ENCODE data around the gene ACER2. TPM values are rescaled to one million over a fixed set of nuclear protein-coding genes. Genes with fewer than 3 reads are reported as not detected.
A peak's percentile ranks its signal among the peaks of the same experiment; 100 is the strongest.

Gene ACER2
- total and polyA plus RNA-seq, 12 donors, result 0.52 to 8.7 (median 3.6) TPM

DNA sequence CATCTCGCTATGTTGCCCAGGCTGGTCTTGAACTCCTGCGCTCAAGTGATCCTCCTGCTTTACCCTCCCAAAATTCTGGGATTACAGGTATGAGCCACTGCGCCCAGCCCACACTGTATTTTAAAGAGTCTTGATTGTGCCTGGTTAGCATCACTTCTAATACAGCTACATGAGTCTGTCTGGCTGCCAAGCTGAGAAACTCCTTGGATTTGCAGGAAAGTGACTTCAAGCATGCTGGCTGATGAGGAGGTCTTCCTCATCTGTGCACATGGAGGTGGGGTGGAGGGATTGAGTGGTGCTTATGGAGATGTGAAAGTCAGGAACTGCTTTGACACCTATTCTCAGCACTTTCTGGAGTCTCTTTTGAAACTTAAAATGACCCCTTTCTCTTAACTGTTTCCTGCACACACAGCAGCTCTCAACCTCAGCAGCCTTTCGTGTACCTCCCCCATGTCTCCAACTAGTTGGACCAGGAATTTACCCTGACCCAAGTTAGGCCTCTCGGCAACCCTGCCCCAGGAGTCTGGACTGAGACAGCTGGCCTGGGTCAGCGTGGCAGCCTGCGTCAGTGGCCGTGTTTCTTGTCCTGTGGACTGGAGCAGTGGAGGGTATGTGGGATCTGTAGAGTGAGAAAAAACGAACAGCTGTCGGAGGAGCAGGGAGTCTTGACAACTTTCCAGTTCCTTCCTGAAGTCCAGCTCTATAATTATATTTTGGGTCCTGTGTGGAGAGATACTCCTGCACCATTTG lies 72.5 kb downstream of the ACER2 start:
- H3K27ac ChIP-seq, result peak overlapping the region in 5 of 10 donors; percentile 6 to 64 (median 23)
- DNase-seq (peak in 1 of 2 donors; percentile 43), ATAC-seq (peak in 6 of 8 donors; percentile 38 to 85 (median 67))
- no peaks in the 10 kb centered on the region for H3K9me3 ChIP-seq
- intact Hi-C loops (cut with DNase I), result loop anchor here in 2 of 10 donors (10.0 kb wide), 2 partner anchors 444 to 1464 kb away; no protein-coding TSS in a partner anchor
- TF ChIP-seq, protein P1, sequence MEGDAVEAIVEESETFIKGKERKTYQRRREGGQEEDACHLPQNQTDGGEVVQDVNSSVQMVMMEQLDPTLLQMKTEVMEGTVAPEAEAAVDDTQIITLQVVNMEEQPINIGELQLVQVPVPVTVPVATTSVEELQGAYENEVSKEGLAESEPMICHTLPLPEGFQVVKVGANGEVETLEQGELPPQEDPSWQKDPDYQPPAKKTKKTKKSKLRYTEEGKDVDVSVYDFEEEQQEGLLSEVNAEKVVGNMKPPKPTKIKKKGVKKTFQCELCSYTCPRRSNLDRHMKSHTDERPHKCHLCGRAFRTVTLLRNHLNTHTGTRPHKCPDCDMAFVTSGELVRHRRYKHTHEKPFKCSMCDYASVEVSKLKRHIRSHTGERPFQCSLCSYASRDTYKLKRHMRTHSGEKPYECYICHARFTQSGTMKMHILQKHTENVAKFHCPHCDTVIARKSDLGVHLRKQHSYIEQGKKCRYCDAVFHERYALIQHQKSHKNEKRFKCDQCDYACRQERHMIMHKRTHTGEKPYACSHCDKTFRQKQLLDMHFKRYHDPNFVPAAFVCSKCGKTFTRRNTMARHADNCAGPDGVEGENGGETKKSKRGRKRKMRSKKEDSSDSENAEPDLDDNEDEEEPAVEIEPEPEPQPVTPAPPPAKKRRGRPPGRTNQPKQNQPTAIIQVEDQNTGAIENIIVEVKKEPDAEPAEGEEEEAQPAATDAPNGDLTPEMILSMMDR (IDR thresholded peaks at IDR 0.05), result no peak
- H3K36me3 ChIP-seq, result no peaks in the 10 kb centered on the region
- peaks cover 0 to 12% (median 0%) of the 10 kb centered on the region in 9 donors for H3K4me1 ChIP-seq
- 66 to 67% methylated on average over 10 of the region's 10 CpGs for WGBS, 2 donors
- H3K4me3 ChIP-seq, result no peak overlapping the region
- no peaks in the 10 kb centered on the region for H3K27me3 ChIP-seq

DNA sequence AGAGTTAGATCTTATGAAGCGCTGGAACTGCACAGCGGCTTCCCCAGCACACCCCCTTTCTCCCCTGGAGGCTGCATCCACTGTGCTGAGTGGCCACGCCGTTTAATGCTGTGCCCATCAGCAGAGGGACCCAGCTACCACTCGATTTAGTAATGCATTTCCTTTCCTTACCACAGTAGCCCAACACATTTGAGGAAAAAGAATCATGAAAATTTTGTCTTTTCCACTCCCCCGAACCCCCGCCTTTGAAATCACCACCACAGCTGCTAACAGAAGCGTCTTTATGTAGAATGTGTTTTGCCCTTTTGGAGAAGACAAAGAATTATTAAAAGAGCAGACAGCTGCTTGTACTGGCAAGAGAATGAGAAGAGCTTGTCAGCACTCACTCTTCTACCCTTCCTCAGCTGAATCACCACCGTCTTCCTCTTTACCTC lies 73.2 kb downstream of the ACER2 start:
- no peaks in the 10 kb centered on the region for H3K9me3 ChIP-seq
- H3K27ac ChIP-seq, result peak overlapping the region in 4 of 10 donors; percentile 10 to 64 (median 31)
- peaks cover 0 to 12% (median 0%) of the 10 kb centered on the region in 9 donors for H3K4me1 ChIP-seq
- no peaks in the 10 kb centered on the region for H3K27me3 ChIP-seq
- peak in 4 of 8 donors; percentile 29 to 52 (median 38) for ATAC-seq
- TF ChIP-seq, protein P1 (IDR thresholded peaks at IDR 0.05), result no peak
- intact Hi-C loops (cut with DNase I), result loop anchor here in 2 of 10 donors (10.0 kb wide), 2 partner anchors 443 to 1463 kb away; no protein-coding TSS in a partner anchor
- H3K4me3 ChIP-seq, result no peak overlapping the region
- no peaks in the 10 kb centered on the region for H3K36me3 ChIP-seq
- no peak for DNase-seq
- WGBS, 2 donors, result 56 to 63% methylated on average over 9 of the region's 9 CpGs

DNA sequence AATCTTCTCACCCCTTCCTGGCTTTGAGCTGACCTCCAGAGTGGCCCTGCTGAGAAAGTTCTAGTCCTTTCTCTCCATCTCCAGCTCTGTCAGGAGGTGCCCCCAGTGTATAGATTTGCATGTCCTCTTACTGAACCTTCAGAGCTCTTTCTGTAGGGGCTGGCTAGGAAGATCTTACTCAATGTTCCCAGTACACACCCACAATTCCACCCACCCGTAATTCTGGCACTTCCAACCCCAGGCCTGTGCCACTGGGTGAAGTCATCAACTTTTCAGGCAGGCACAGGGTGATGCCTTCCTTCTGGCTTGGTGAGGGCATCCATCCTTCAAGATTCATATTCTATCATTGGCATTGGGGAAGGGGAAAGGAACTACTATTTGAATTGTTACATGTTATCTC lies 75.9 kb downstream of the ACER2 start:
- intact Hi-C loops (cut with DNase I), result loop anchor here in 2 of 10 donors (10.0 kb wide), 2 partner anchors 440 to 1460 kb away; no protein-coding TSS in a partner anchor
- TF ChIP-seq, protein P1 (IDR thresholded peaks at IDR 0.05), result no peak
- no peaks in the 10 kb centered on the region for H3K27me3 ChIP-seq
- no peaks in the 10 kb centered on the region for H3K9me3 ChIP-seq
- no peak for ATAC-seq
- H3K4me1 ChIP-seq, result peaks cover 0 to 5% (median 0%) of the 10 kb centered on the region in 9 donors
- H3K36me3 ChIP-seq, result no peaks in the 10 kb centered on the region
- H3K4me3 ChIP-seq, result no peak overlapping the region
- WGBS, 2 donors, result 69 to 90% methylated on average over 1 of the region's 1 CpG
- no peak overlapping the region for H3K27ac ChIP-seq
- DNase-seq, result no peak

DNA sequence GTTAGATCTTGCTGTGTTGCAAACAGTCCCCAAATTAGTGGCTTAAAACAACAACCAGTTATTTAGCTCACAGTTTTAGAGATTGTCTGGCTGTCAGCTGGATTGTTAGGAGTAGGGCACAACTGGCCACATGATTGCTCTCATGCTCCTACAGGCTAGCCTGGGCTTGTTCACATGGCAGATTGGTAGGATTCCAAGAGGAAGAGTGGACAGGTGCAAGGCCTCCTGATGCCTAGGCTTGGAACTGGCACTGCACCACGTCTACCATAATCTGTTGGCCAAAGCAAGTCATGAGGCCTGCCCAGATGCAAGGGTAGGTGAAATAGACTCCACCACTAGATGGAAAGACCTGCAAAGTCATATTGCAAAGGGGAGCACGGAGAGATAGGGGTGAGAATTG lies 76.4 kb downstream of the ACER2 start:
- ATAC-seq, result no peak
- Histone ChIP-seq H3K27me3 (no peaks in the 10 kb centered on the region), H3K36me3 (no peaks in the 10 kb centered on the region), H3K4me1 (peaks cover 0 to 5% (median 0%) of the 10 kb centered on the region in 9 donors), H3K27ac (no peak overlapping the region), H3K9me3 (no peaks in the 10 kb centered on the region), H3K4me3 (no peak overlapping the region)
- WGBS, 2 donors, result 78 to 79% methylated on average over 2 of the region's 2 CpGs
- intact Hi-C loops (cut with DNase I), result loop anchor here in 2 of 10 donors (10.0 kb wide), 2 partner anchors 440 to 1460 kb away; no protein-coding TSS in a partner anchor
- no peak for DNase-seq
- TF ChIP-seq, protein P1 (IDR thresholded peaks at IDR 0.05), result no peak
